Measurements from ENCODE around the gene IRGQ. TPM values are rescaled to one million over a fixed set of nuclear protein-coding genes. Genes with fewer than 3 reads are reported as not detected.

IRGQ gene
- 16.9 and 23.2 TPM in 2 replicates for total RNA-seq

GRCh38 chr19:43595999-43596841 lies at the start of gene IRGQ, which contains the start of gene ZNF576:
TSS of gene IRGQ (minus strand) at chr19:43596134. CDS start at chr19:43595338, 796 bp downstream.
TSS of gene ZNF576 (plus strand) at chr19:43596595. CDS start at chr19:43597109, 514 bp downstream.

GRCh38 chr19:43639519-43640423 lies 43.8 kb upstream of the IRGQ start, which contains the start of gene CADM4:
TSS of gene CADM4 (minus strand) at chr19:43639850. CDS start at chr19:43639790, 60 bp downstream.

DNA sequence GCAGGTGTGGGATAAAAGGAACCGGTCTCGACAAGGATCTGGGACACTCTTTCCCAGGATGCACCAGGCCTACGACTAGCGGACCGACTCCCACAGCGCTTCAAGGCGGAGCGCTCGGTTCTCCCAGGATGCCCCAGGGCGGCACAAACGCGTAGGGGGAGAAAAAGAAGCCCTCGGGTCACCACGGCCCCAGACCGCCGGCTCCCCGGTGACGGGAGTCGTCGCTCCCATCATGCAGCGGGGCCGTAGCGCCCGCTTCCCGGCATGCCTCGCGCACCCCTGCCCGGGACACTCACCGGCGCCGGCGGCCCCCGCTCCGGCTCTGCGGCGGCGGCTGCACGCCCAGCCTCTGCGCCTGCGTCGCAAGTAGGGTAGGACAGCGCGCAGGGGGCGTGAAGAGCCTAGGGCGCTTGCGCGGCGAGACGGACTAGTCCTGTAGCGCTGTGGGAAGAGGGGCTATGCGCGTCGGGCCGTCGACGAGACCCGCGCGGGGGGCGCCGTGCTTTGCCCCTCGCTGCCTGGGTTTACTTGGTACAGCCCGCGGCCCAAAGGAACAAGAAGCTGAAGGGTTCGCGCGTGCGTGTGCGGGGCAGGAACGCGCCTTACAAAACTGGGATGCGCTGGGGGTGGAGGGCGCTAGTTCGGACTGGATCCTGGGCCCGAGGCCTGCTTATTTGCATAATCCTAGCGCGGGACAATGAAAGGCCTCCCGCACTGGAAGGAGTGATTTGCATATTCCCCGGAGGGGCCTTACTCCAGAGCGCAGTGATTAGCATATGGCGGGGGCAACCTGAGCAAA lies 23.5 kb upstream of the IRGQ start, which contains the start of gene ZNF428:
ZNF428 (minus strand) TSS at position 368 of the 799 bp plus-strand sequence. CDS start 5,325 bp downstream, outside the sequence.

GRCh38 chr19:43611788-43612187 lies 15.9 kb upstream of the IRGQ start, which contains the start of gene SRRM5:
TSS of gene SRRM5 (plus strand) at chr19:43612088. CDS start at chr19:43612122, 34 bp downstream.

GRCh38 chr19:43575156-43575950 lies 20.6 kb downstream of the IRGQ start, which contains the start of the genes PINLYP and XRCC1:
TSS of gene PINLYP (plus strand) at chr19:43575801. CDS start at chr19:43577192, 1,391 bp downstream.
TSS of gene XRCC1 (minus strand) at chr19:43575527. CDS start at chr19:43575458, 69 bp downstream.

Other genes starting within 250 kb of the IRGQ start
- 0.09 and 0.14 TPM in 2 replicates for gene CD177, start 242.4 kb downstream of the IRGQ start, total RNA-seq
- gene TEX101, start 181.2 kb downstream of the IRGQ start, total RNA-seq: not detected in 2 replicates
- 288 and 344 TPM in 2 replicates for gene LYPD3, start 130.5 kb downstream of the IRGQ start, total RNA-seq
- 41.0 and 48.2 TPM in 2 replicates for gene PHLDB3, start 91.4 kb downstream of the IRGQ start, total RNA-seq
- 138 and 170 TPM in 2 replicates for gene ETHE1, start 68.9 kb downstream of the IRGQ start, total RNA-seq
- 0.28 TPM in 1 of 2 replicates, not detected in the other for gene ZNF575, start 62.9 kb downstream of the IRGQ start, total RNA-seq
- gene XRCC1, start 20.6 kb downstream of the IRGQ start, total RNA-seq: 23.2 and 28.4 TPM in 2 replicates
- 0.98 and 7.4 TPM in 2 replicates for gene PINLYP, start 20.3 kb downstream of the IRGQ start, total RNA-seq
- 10.9 and 12.2 TPM in 2 replicates for gene ZNF576, start 461 bp upstream of the IRGQ start, total RNA-seq
- gene SRRM5, start 16.0 kb upstream of the IRGQ start, total RNA-seq: not detected in 2 replicates
- gene ZNF428, start 23.5 kb upstream of the IRGQ start, total RNA-seq: 20.9 and 21.7 TPM in 2 replicates
- 13.9 and 18.8 TPM in 2 replicates for gene CADM4, start 43.7 kb upstream of the IRGQ start, total RNA-seq
- 60.3 and 68.0 TPM in 2 replicates for gene PLAUR, start 74.0 kb upstream of the IRGQ start, total RNA-seq
- gene IRGC, start 119.9 kb upstream of the IRGQ start, total RNA-seq: not detected in 2 replicates
- 11.8 and 13.7 TPM in 2 replicates for gene SMG9, start 158.8 kb upstream of the IRGQ start, total RNA-seq
- gene KCNN4, start 184.8 kb upstream of the IRGQ start, total RNA-seq: 11.5 and 12.9 TPM in 2 replicates
- gene LYPD5, start 206.3 kb upstream of the IRGQ start, total RNA-seq: 3.1 and 6.5 TPM in 2 replicates
- gene ZNF283, start 231.2 kb upstream of the IRGQ start, total RNA-seq: 2.0 and 4.7 TPM in 2 replicates